Trophoblast cell (in vitro differentiated cells and primary cell): ENCODE results near the gene UBE3A.

Experiments used
- DNase-seq, 2 donors: peaks; one replicate each; pipeline ENCODE4 v3.0.0-alpha.2; 2016
- H2AFZ ChIP-seq: 2 replicates; pipeline ENCODE4 v1.6.1; 2013; ENCODE audit warnings: low read length, moderate library complexity, mild to moderate bottlenecking; ENCODE audit not compliant: insufficient read depth, poor library complexity
- H2AK5ac ChIP-seq: 2 replicates; pipeline ENCODE4 v1.6.1; 2013; ENCODE audit warnings: mild to moderate bottlenecking, low read length
- H2BK120ac ChIP-seq: 2 replicates; pipeline ENCODE4 v1.6.1; 2013; ENCODE audit warnings: low read length, mild to moderate bottlenecking, moderate library complexity; ENCODE audit not compliant: insufficient read depth, poor library complexity
- H2BK12ac ChIP-seq: 2 replicates; pipeline ENCODE4 v1.6.1; 2013; ENCODE audit warnings: mild to moderate bottlenecking, low read length, moderate library complexity
- H2BK5ac ChIP-seq: 2 replicates; pipeline ENCODE4 v1.6.1; 2013; ENCODE audit warnings: low read length, low read depth, moderate library complexity, mild to moderate bottlenecking; ENCODE audit not compliant: poor library complexity
- H3K14ac ChIP-seq: 2 replicates; pipeline ENCODE4 v1.6.1; 2013; ENCODE audit warnings: mild to moderate bottlenecking, low read length
- H3K18ac ChIP-seq: 2 replicates; pipeline ENCODE4 v1.6.1; 2013; ENCODE audit warnings: mild to moderate bottlenecking, low read length
- H3K23ac ChIP-seq: 2 replicates; pipeline ENCODE4 v1.6.1; 2013; ENCODE audit warnings: low read length
- H3K27ac ChIP-seq: 2 replicates; pipeline ENCODE4 v1.5.1; 2013; ENCODE audit warnings: low read depth, mild to moderate bottlenecking, inconsistent platforms, low read length, moderate library complexity
- H3K27me3 ChIP-seq: 2 replicates; pipeline ENCODE4 v1.6.1; 2013; ENCODE audit warnings: inconsistent platforms, mild to moderate bottlenecking, low read length, moderate library complexity; ENCODE audit not compliant: insufficient read depth
- H3K36me3 ChIP-seq, 2 experiments: 1 replicate in 1 of 2; 2 replicates in 1 of 2; pipeline ENCODE4 v1.6.1; 2013; ENCODE audit warnings: low read length in 2 of 2, mild to moderate bottlenecking in 2 of 2, moderate library complexity in 1 of 2; ENCODE audit not compliant: insufficient read depth in 2 of 2, control insufficient read depth in 1 of 2
- H3K4ac ChIP-seq: 2 replicates; pipeline ENCODE4 v1.6.1; 2013; ENCODE audit warnings: low read depth, mild to moderate bottlenecking, low read length, moderate library complexity
- H3K4me1 ChIP-seq, 2 experiments: 1 replicate in 1 of 2; 2 replicates in 1 of 2; pipeline ENCODE4 v1.6.1; 2013; ENCODE audit warnings: low read length in 2 of 2, mild to moderate bottlenecking in 2 of 2, moderate library complexity in 1 of 2; ENCODE audit not compliant: insufficient read depth in 2 of 2, control insufficient read depth in 1 of 2
- H3K4me2 ChIP-seq: 2 replicates; pipeline ENCODE4 v1.6.1; 2013; ENCODE audit warnings: inconsistent platforms, mild to moderate bottlenecking, low read length, moderate library complexity
- H3K4me3 ChIP-seq: 2 replicates; pipeline ENCODE4 v1.5.1; 2013; ENCODE audit warnings: mild to moderate bottlenecking, low read depth, low read length, inconsistent platforms
- H3K79me1 ChIP-seq: one replicate; pipeline ENCODE4 v1.6.1; 2013; ENCODE audit warnings: low read length
- H3K79me2 ChIP-seq: 2 replicates; pipeline ENCODE4 v1.6.1; 2013; ENCODE audit warnings: low read length, mild to moderate bottlenecking; ENCODE audit not compliant: control insufficient read depth, insufficient read depth, poor library complexity
- H3K9ac ChIP-seq: 2 replicates; pipeline ENCODE4 v1.6.1; 2013; ENCODE audit warnings: mild to moderate bottlenecking, low read length
- H3K9me3 ChIP-seq: 2 replicates; pipeline ENCODE4 v1.6.1; 2013; ENCODE audit warnings: low read depth, mild to moderate bottlenecking, control low read depth, inconsistent platforms, low read length; ENCODE audit not compliant: insufficient read depth
- H4K12ac ChIP-seq: 2 replicates; pipeline ENCODE4 v1.6.1; 2013; ENCODE audit warnings: low read depth, mild to moderate bottlenecking, low read length, moderate library complexity
- H4K8ac ChIP-seq: 2 replicates; pipeline ENCODE4 v1.6.1; 2013; ENCODE audit warnings: low read depth, mild to moderate bottlenecking, low read length, moderate library complexity
- H4K91ac ChIP-seq: one replicate; pipeline ENCODE4 v1.6.1; 2013; ENCODE audit warnings: low read depth, mild to moderate bottlenecking, low read length, moderate library complexity
- WGBS: extraction: QIAGEN DNeasy Blood & Tissue Kit; methylation state at CpG from one replicate; pipeline ENCODE4 v1.1.7; 2013; ENCODE audit warnings: missing lambda C conversion rate; ENCODE audit not compliant: insufficient read length, insufficient coverage; ENCODE audit errors: extremely low coverage; 5-methylcytosine and 5-hydroxymethylcytosine counted together

UBE3A gene

GRCh38 chr15:25478313-25478712 is 39.5 kb upstream of the UBE3A start:
- H3K36me3 ChIP-seq, result no peaks in the 10 kb centered on the region
- H3K27ac ChIP-seq, result no peak overlapping the region
- no peaks in the 10 kb centered on the region for H3K27me3 ChIP-seq
- no CpG with 5 or more reads among the region's 3 CpGs for WGBS
- H3K9me3 ChIP-seq, result no peaks in the 10 kb centered on the region
- H4K8ac ChIP-seq, result no peak overlapping the region
- no peak for DNase-seq
- H3K14ac ChIP-seq, result no peak overlapping the region
- no peaks in the 10 kb centered on the region for H3K79me2 ChIP-seq
- no peak overlapping the region for H3K4me2 ChIP-seq
- H2BK12ac ChIP-seq, result no peak overlapping the region
- H3K4me3 ChIP-seq, result no peak overlapping the region
- no peak overlapping the region for H3K9ac ChIP-seq
- no peak overlapping the region for H3K23ac ChIP-seq
- H3K79me1 ChIP-seq, result no peaks in the 10 kb centered on the region
- no peak overlapping the region for H3K4ac ChIP-seq
- peaks cover 0 to 5% of the 10 kb centered on the region in 2 experiments for H3K4me1 ChIP-seq
- H4K12ac ChIP-seq, result no peak overlapping the region
- H3K18ac ChIP-seq, result no peak overlapping the region
- no peak overlapping the region for H4K91ac ChIP-seq
- H2AK5ac ChIP-seq, result no peak overlapping the region
- H2BK120ac ChIP-seq, result no peak overlapping the region
- H2BK5ac ChIP-seq, result no peak overlapping the region
- no peak overlapping the region for H2AFZ ChIP-seq

GRCh38 chr15:25477816-25478215 is 39.0 kb upstream of the UBE3A start:
- Histone ChIP-seq H4K8ac (no peak overlapping the region), H2AFZ (no peak overlapping the region), H3K23ac (no peak overlapping the region), H3K79me2 (no peaks in the 10 kb centered on the region), H3K4me2 (no peak overlapping the region), H3K14ac (no peak overlapping the region), H3K9ac (no peak overlapping the region), H3K36me3 (no peaks in the 10 kb centered on the region), H3K4ac (no peak overlapping the region), H4K12ac (no peak overlapping the region), H2BK120ac (no peak overlapping the region), H3K18ac (no peak overlapping the region), H2BK5ac (no peak overlapping the region), H3K4me1 (peaks cover 0 to 5% of the 10 kb centered on the region in 2 experiments), H3K27ac (no peak overlapping the region), H3K27me3 (no peaks in the 10 kb centered on the region), H2AK5ac (no peak overlapping the region), H4K91ac (no peak overlapping the region), H3K79me1 (no peaks in the 10 kb centered on the region), H2BK12ac (no peak overlapping the region), H3K9me3 (peaks cover 1% of the 10 kb centered on the region), H3K4me3 (no peak overlapping the region)
- WGBS, result no CpG with 5 or more reads among the region's 5 CpGs
- no peak for DNase-seq

GRCh38 chr15:25474251-25474650 is 35.4 kb upstream of the UBE3A start:
- Histone ChIP-seq H3K36me3 (no peaks in the 10 kb centered on the region), H3K23ac (no peak overlapping the region), H3K9me3 (peaks cover 1% of the 10 kb centered on the region), H3K4me2 (no peak overlapping the region), H2AK5ac (no peak overlapping the region), H4K12ac (no peak overlapping the region), H2AFZ (no peak overlapping the region), H3K4me3 (no peak overlapping the region), H2BK120ac (no peak overlapping the region), H4K8ac (no peak overlapping the region), H3K27ac (no peak overlapping the region), H3K27me3 (no peaks in the 10 kb centered on the region), H2BK12ac (no peak overlapping the region), H3K79me1 (no peaks in the 10 kb centered on the region), H3K18ac (no peak overlapping the region), H3K79me2 (no peaks in the 10 kb centered on the region), H2BK5ac (no peak overlapping the region), H4K91ac (no peak overlapping the region), H3K4ac (no peak overlapping the region), H3K4me1 (no peaks in the 10 kb centered on the region), H3K14ac (no peak overlapping the region), H3K9ac (no peak overlapping the region)
- WGBS, result no CpG with 5 or more reads among the region's 4 CpGs
- DNase-seq, result no peak

- no peak overlapping the region for H3K14ac ChIP-seq
- H3K79me2 ChIP-seq, result no peaks in the 10 kb centered on the region
- H4K8ac ChIP-seq, result no peak overlapping the region
- no peak overlapping the region for H2BK5ac ChIP-seq
- H3K9ac ChIP-seq, result no peak overlapping the region
- H3K27ac ChIP-seq, result no peak overlapping the region
- peaks cover 1% of the 10 kb centered on the region for H3K9me3 ChIP-seq
- H3K4me3 ChIP-seq, result no peak overlapping the region
- no CpG with 5 or more reads among the region's 1 CpG for WGBS
- no peak overlapping the region for H3K18ac ChIP-seq
- no peak for DNase-seq
- no peaks in the 10 kb centered on the region for H3K79me1 ChIP-seq
- H3K23ac ChIP-seq, result no peak overlapping the region
- no peaks in the 10 kb centered on the region for H3K36me3 ChIP-seq
- no peak overlapping the region for H3K4ac ChIP-seq
- no peak overlapping the region for H2AFZ ChIP-seq
- H4K91ac ChIP-seq, result no peak overlapping the region
- no peak overlapping the region for H2BK120ac ChIP-seq
- no peaks in the 10 kb centered on the region for H3K4me1 ChIP-seq
- no peak overlapping the region for H3K4me2 ChIP-seq
- H3K27me3 ChIP-seq, result no peaks in the 10 kb centered on the region
- H2AK5ac ChIP-seq, result no peak overlapping the region
- no peak overlapping the region for H2BK12ac ChIP-seq
- H4K12ac ChIP-seq, result no peak overlapping the region
Measured at GRCh38 chr15:25470230-25470629, 31.4 kb upstream of the UBE3A start.
